ENCODE data around the gene MAP4K4.

Gene MAP4K4

GRCh38 chr2:101758001-101758400 is 60.5 kb downstream of the MAP4K4 start:
- Histone ChIP-seq H2AFZ (ENCODE audit: low read length) (no peak overlapping the region), H3K9ac (ENCODE audit: low read length) (no peak overlapping the region), H3K4me3 (ENCODE audit: low read length) (peak overlapping the region; percentile 40), H3K4me1 (ENCODE audit: low read length) (peaks cover 19% of the 10 kb centered on the region), H3K36me3 (replicated peaks; ENCODE audit: insufficient read depth, low read length) (no peaks in the 10 kb centered on the region), H3K79me2 (ENCODE audit: low read length) (no peaks in the 10 kb centered on the region), H3K4me2 (ENCODE audit: low read depth, low read length) (peak overlapping the region; percentile 54), H3K9me3 (replicated peaks; ENCODE audit: insufficient read depth, low read length) (no peaks in the 10 kb centered on the region), H3F3A (ENCODE audit: insufficient read depth, low read length) (peaks cover 11% of the 10 kb centered on the region), H3K9me2 (replicated peaks; ENCODE audit: insufficient read depth, low read length) (no peaks in the 10 kb centered on the region), H3K27ac (ENCODE audit: low read length) (peak overlapping the region; percentile 6; the same call in 1 of the 2 replicates), H4K20me1 (ENCODE audit: insufficient read depth, low read length) (no peaks in the 10 kb centered on the region), H3K27me3 (replicated peaks; ENCODE audit: insufficient read depth, low read length) (no peaks in the 10 kb centered on the region)
- no peak for TF ChIP-seq CTCF (IDR thresholded peaks at IDR 0.05; ENCODE audit: low read length)
- TF ChIP-seq EZH2phosphoT487 (IDR thresholded peaks at IDR 0.05; ENCODE audit: low read length), result no peak
- TF ChIP-seq EZH2 (optimal IDR thresholded peaks at IDR 0.05; ENCODE audit: low read depth, low read length), result no peak
- DNase-seq, result peak; percentile 88

GRCh38 chr2:101759162-101759561 is 61.7 kb downstream of the MAP4K4 start:
- H3F3A ChIP-seq (ENCODE audit: insufficient read depth, low read length), result peaks cover 11% of the 10 kb centered on the region
- H3K4me2 ChIP-seq (ENCODE audit: low read depth, low read length), result no peak overlapping the region
- no peak overlapping the region for H3K4me3 ChIP-seq (ENCODE audit: low read length)
- H3K9me2 ChIP-seq (replicated peaks; ENCODE audit: insufficient read depth, low read length), result no peaks in the 10 kb centered on the region
- no peaks in the 10 kb centered on the region for H3K36me3 ChIP-seq (replicated peaks; ENCODE audit: insufficient read depth, low read length)
- TF ChIP-seq EZH2phosphoT487 (IDR thresholded peaks at IDR 0.05; ENCODE audit: low read length), result no peak
- H3K4me1 ChIP-seq (ENCODE audit: low read length), result peaks cover 19% of the 10 kb centered on the region
- H3K79me2 ChIP-seq (ENCODE audit: low read length), result no peaks in the 10 kb centered on the region
- H3K27me3 ChIP-seq (replicated peaks; ENCODE audit: insufficient read depth, low read length), result no peaks in the 10 kb centered on the region
- no peak for DNase-seq
- H2AFZ ChIP-seq (ENCODE audit: low read length), result no peak overlapping the region
- H3K9ac ChIP-seq (ENCODE audit: low read length), result no peak overlapping the region
- no peaks in the 10 kb centered on the region for H4K20me1 ChIP-seq (ENCODE audit: insufficient read depth, low read length)
- H3K9me3 ChIP-seq (replicated peaks; ENCODE audit: insufficient read depth, low read length), result no peaks in the 10 kb centered on the region
- H3K27ac ChIP-seq (ENCODE audit: low read length), result no peak overlapping the region

- Histone ChIP-seq H3K79me2 (ENCODE audit: low read length) (no peaks in the 10 kb centered on the region), H3K4me3 (ENCODE audit: low read length) (no peak overlapping the region), H3K4me2 (ENCODE audit: low read depth, low read length) (no peak overlapping the region), H3K27ac (ENCODE audit: low read length) (no peak overlapping the region), H3K9ac (ENCODE audit: low read length) (no peak overlapping the region), H3F3A (ENCODE audit: insufficient read depth, low read length) (peaks cover 8% of the 10 kb centered on the region), H3K4me1 (ENCODE audit: low read length) (peaks cover 7% of the 10 kb centered on the region), H3K36me3 (replicated peaks; ENCODE audit: insufficient read depth, low read length) (no peaks in the 10 kb centered on the region), H4K20me1 (ENCODE audit: insufficient read depth, low read length) (no peaks in the 10 kb centered on the region), H2AFZ (ENCODE audit: low read length) (no peak overlapping the region), H3K27me3 (replicated peaks; ENCODE audit: insufficient read depth, low read length) (no peaks in the 10 kb centered on the region), H3K9me2 (replicated peaks; ENCODE audit: insufficient read depth, low read length) (no peaks in the 10 kb centered on the region), H3K9me3 (replicated peaks; ENCODE audit: insufficient read depth, low read length) (no peaks in the 10 kb centered on the region)
- TF ChIP-seq EZH2phosphoT487 (IDR thresholded peaks at IDR 0.05; ENCODE audit: low read length), result no peak
- no peak for TF ChIP-seq CTCF (IDR thresholded peaks at IDR 0.05; ENCODE audit: low read length)
- TF ChIP-seq EZH2 (optimal IDR thresholded peaks at IDR 0.05; ENCODE audit: low read depth, low read length), result no peak
- no peak for DNase-seq
Measured at GRCh38 chr2:101762451-101763171, 65.1 kb downstream of the MAP4K4 start.
